Prostate gland (tissue), 2 donors: ENCODE data around the gene TNS1.

Source experiments
- POLR2A ChIP-seq: fragments of 450-650 bp; IDR thresholded peaks from one replicate; pipeline ENCODE4 v1.6.1; 2016; ENCODE audit warnings: antibody characterized with exemption, mild to moderate bottlenecking
- POLR2AphosphoS5 ChIP-seq: sonication (generic); formaldehyde crosslinking; IDR thresholded peaks from one replicate; pipeline ENCODE4 v1.6.1; 2017; ENCODE audit warnings: antibody characterized with exemption
- TF ChIP-seq, protein P1 (sequence below), 4 experiments: fragments of 200-600 bp in 2 of 4; fragments of 450-650 bp in 2 of 4; sonication (generic) in 2 of 4; IDR thresholded peaks; 1 replicate in 3 of 4; 2 replicates in 1 of 4; pipeline ENCODE4 v1.5.1; 2016 to 2019; ENCODE audit warnings: antibody characterized with exemption in 4 of 4, mild to moderate bottlenecking in 2 of 4, moderate library complexity in 2 of 4

DNA sequence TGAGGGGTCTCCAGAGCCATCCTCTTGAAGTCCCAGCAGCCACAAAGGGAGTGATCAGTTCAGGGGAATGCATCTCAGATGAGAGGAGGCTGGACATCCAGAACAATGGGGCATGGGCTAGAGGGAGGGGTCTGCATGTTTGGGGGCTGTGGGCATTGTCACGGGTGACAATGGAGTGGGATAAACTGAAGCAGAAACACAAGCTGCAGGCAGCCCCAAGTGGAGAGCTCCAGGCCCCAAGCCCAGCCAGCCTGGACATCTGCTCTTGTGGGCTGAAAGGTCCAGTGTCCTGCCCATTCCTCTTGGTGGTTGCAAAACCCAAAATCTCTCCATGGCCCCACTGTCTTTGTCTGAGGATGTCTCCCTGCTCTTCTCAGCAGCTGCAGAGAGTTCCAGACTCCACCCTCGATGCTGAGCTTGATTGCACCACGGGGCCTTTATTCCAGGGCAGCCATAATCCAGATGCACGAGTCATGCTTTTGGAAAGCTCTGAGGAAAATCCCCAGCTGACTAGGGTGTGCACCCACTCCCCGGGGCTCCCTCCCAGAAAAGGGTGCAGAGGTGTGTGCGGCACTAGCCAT, 149.4 kb downstream of the TNS1 start:
- TF ChIP-seq, protein P1, sequence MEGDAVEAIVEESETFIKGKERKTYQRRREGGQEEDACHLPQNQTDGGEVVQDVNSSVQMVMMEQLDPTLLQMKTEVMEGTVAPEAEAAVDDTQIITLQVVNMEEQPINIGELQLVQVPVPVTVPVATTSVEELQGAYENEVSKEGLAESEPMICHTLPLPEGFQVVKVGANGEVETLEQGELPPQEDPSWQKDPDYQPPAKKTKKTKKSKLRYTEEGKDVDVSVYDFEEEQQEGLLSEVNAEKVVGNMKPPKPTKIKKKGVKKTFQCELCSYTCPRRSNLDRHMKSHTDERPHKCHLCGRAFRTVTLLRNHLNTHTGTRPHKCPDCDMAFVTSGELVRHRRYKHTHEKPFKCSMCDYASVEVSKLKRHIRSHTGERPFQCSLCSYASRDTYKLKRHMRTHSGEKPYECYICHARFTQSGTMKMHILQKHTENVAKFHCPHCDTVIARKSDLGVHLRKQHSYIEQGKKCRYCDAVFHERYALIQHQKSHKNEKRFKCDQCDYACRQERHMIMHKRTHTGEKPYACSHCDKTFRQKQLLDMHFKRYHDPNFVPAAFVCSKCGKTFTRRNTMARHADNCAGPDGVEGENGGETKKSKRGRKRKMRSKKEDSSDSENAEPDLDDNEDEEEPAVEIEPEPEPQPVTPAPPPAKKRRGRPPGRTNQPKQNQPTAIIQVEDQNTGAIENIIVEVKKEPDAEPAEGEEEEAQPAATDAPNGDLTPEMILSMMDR (IDR thresholded peaks at IDR 0.05), result no peak
- no peak for TF ChIP-seq POLR2AphosphoS5
- TF ChIP-seq POLR2A, result no peak
